Measurements from ENCODE around the gene GPR37L1. TPM values are rescaled to one million over a fixed set of nuclear protein-coding genes. Genes with fewer than 3 reads are reported as not detected.

GPR37L1 gene
- total and polyA plus RNA-seq, 4 donors = under 0.01 to 0.04 (median 0.02) TPM; not detected in 1

- no peak for TF ChIP-seq CTCF (IDR thresholded peaks at IDR 0.05; ENCODE audit: low read depth, low read length, missing input control)
- TF ChIP-seq TAF1 (conservative IDR thresholded peaks at IDR 0.05) = no peak
- no peak for TF ChIP-seq NR2F2 (IDR thresholded peaks at IDR 0.05)
- no peak for TF ChIP-seq ATF3 (IDR thresholded peaks at IDR 0.05)
- no peak for TF ChIP-seq GABPA (IDR thresholded peaks at IDR 0.05 in 1 of 2, conservative IDR thresholded peaks at IDR 0.05 in 1 of 2)
- no peak for TF ChIP-seq RAD21 (IDR thresholded peaks at IDR 0.05)
- no peak for TF ChIP-seq FOXA2 (IDR thresholded peaks at IDR 0.05)
Observed at GRCh38 chr1:202121006-202121405, 1.7 kb upstream of the GPR37L1 start (continued).

GRCh38 chr1:202123336-202123813 lies 658 bp downstream of the GPR37L1 start:
- DNase-seq (ENCODE audit: low spot score) = no peak
- Histone ChIP-seq H3K4me3 (ENCODE audit: low read depth in 1 of 3, low read length in 3 of 3) (no peak overlapping the region), H3K36me3 (ENCODE audit: control insufficient read depth in 4 of 4, insufficient read depth in 3 of 4, low read depth in 1 of 4, low read length in 3 of 4) (no peaks in the 10 kb centered on the region), H3K4me1 (ENCODE audit: control insufficient read depth in 4 of 4, insufficient read depth in 4 of 4, low read length in 3 of 4) (peaks cover 0 to 5% (median 2%) of the 10 kb centered on the region in 4 donors), H3K27ac (ENCODE audit: low read depth in 1 of 2, low read length in 2 of 2) (no peak overlapping the region), H3K9ac (ENCODE audit: low read depth in 1 of 2, low read length in 2 of 2) (no peak overlapping the region), H3K27me3 (ENCODE audit: control insufficient read depth in 4 of 4, insufficient read depth in 4 of 4, low read length in 3 of 4) (peaks cover 0 to 2% (median 0%) of the 10 kb centered on the region in 4 donors), H3K9me3 (ENCODE audit: control insufficient read depth in 4 of 4, low read length in 3 of 4) (no peaks in the 10 kb centered on the region)
- 86% methylated on average over 10 of the region's 10 CpGs for WGBS
- TF ChIP-seq TAF1 (conservative IDR thresholded peaks at IDR 0.05) (no peak), GABPA (IDR thresholded peaks at IDR 0.05 in 1 of 2, conservative IDR thresholded peaks at IDR 0.05 in 1 of 2) (no peak), JUND (IDR thresholded peaks at IDR 0.05) (no peak), YY1 (IDR thresholded peaks at IDR 0.05) (no peak), RXRA (IDR thresholded peaks at IDR 0.05) (no peak), MAX (IDR thresholded peaks at IDR 0.05) (no peak), REST (IDR thresholded peaks at IDR 0.05) (no peak), ZBTB33 (IDR thresholded peaks at IDR 0.05) (no peak), HNF4A (conservative IDR thresholded peaks at IDR 0.05) (no peak), NR2F2 (IDR thresholded peaks at IDR 0.05) (no peak), EGR1 (IDR thresholded peaks at IDR 0.05; ENCODE audit: low read depth in 2 of 2) (no peak), FOXA1 (IDR thresholded peaks at IDR 0.05) (no peak), RAD21 (IDR thresholded peaks at IDR 0.05) (no peak), HNF4G (IDR thresholded peaks at IDR 0.05) (no peak), SP1 (IDR thresholded peaks at IDR 0.05) (no peak), ATF3 (IDR thresholded peaks at IDR 0.05) (no peak)
